Measurements from ENCODE around the gene WWC1.

GRCh38 chr5:168408561-168409305 lies 117.3 kb downstream of the WWC1 start:
- no peak for TF ChIP-seq KDM1A (IDR thresholded peaks at IDR 0.05)
- TF ChIP-seq ZHX1 (conservative IDR thresholded peaks at IDR 0.05; ENCODE audit: low read length): no peak
- TF ChIP-seq HCFC1 (IDR thresholded peaks at IDR 0.05; ENCODE audit: low read depth, low read length): no peak
- no peak for TF ChIP-seq CTCF (IDR thresholded peaks at IDR 0.05 in 2 of 3, conservative IDR thresholded peaks at IDR 0.05 in 1 of 3; ENCODE audit: insufficient read depth in 2 of 3, low read depth in 1 of 3, low read length in 3 of 3)
- no peak for TF ChIP-seq ZNF766 (CRISPR knock-in tag; conservative IDR thresholded peaks at IDR 0.05)
- TF ChIP-seq MAFK (IDR thresholded peaks at IDR 0.05; ENCODE audit: low read length): no peak
- no peak for TF ChIP-seq DNMT1 (IDR thresholded peaks at IDR 0.05)
- TF ChIP-seq CBX3 (IDR thresholded peaks at IDR 0.05; ENCODE audit: borderline replicate concordance in 1 of 2, low read length in 2 of 2): no peak

Data from K562 (cell line).